Activated CD8-positive, alpha-beta memory T cell treated with anti-CD3 and anti-CD28 coated beads for 24 hours (primary cell): Measurements from ENCODE around the gene DIAPH1.

Source experiments
- DNase-seq: peaks from one replicate; pipeline ENCODE4 v3.0.0-alpha.2; 2020

Gene DIAPH1

GRCh38 chr5:141518618-141519015 lies 100.2 kb downstream of the DIAPH1 start:
- no peak for DNase-seq

GRCh38 chr5:141517880-141518617 lies 100.8 kb downstream of the DIAPH1 start:
- no peak for DNase-seq

GRCh38 chr5:141517312-141517711 lies 101.5 kb downstream of the DIAPH1 start:
- DNase-seq, result no peak

GRCh38 chr5:141516672-141517025 lies 102.2 kb downstream of the DIAPH1 start:
- DNase-seq, result no peak

GRCh38 chr5:141515946-141516671 lies 102.7 kb downstream of the DIAPH1 start:
- DNase-seq, result no peak

GRCh38 chr5:141515141-141515540 lies 103.7 kb downstream of the DIAPH1 start:
- no peak for DNase-seq

GRCh38 chr5:141514330-141515133 lies 104.3 kb downstream of the DIAPH1 start:
- DNase-seq, result no peak

GRCh38 chr5:141513627-141514329 lies 105.0 kb downstream of the DIAPH1 start:
- peak; percentile 79 for DNase-seq

- DNase-seq, result peak; percentile 74
Observed at GRCh38 chr5:141512911-141513626, 105.7 kb downstream of the DIAPH1 start.

- DNase-seq, result peak; percentile 94
Observed at GRCh38 chr5:141512390-141512910, 106.3 kb downstream of the DIAPH1 start.

- no peak for DNase-seq
Observed at GRCh38 chr5:141511771-141512325, 107.0 kb downstream of the DIAPH1 start.

GRCh38 chr5:141510850-141511601 lies 107.8 kb downstream of the DIAPH1 start:
- DNase-seq, result no peak

GRCh38 chr5:141510160-141510559 lies 108.6 kb downstream of the DIAPH1 start:
- DNase-seq, result no peak

- DNase-seq, result no peak
Observed at GRCh38 chr5:141508798-141509611, 109.8 kb downstream of the DIAPH1 start.

- DNase-seq, result no peak
Observed at GRCh38 chr5:141508440-141508797, 110.4 kb downstream of the DIAPH1 start.

- no peak for DNase-seq
Observed at GRCh38 chr5:141507387-141508091, 111.3 kb downstream of the DIAPH1 start.

GRCh38 chr5:141506381-141507155 lies 112.2 kb downstream of the DIAPH1 start:
- DNase-seq, result no peak

- DNase-seq, result no peak
Observed at GRCh38 chr5:141504216-141504615, 114.6 kb downstream of the DIAPH1 start.

- no peak for DNase-seq
Observed at GRCh38 chr5:141503681-141504080, 115.1 kb downstream of the DIAPH1 start.
